Measurements from ENCODE around the gene GLO1. TPM values are rescaled to one million over a fixed set of nuclear protein-coding genes. Genes with fewer than 3 reads are reported as not detected.

Gene GLO1
- total RNA-seq, 4 donors from 2014 or later: 90.0 to 105 (median 96.7) TPM

GRCh38 chr6:38644951-38645350, 58.0 kb downstream of the GLO1 start:
- peaks cover 8 to 17% of the 10 kb centered on the region in 2 donors for H3K4me1 ChIP-seq
- TF ChIP-seq CTCF (IDR thresholded peaks at IDR 0.05) (no peak), POLR2A (IDR thresholded peaks at IDR 0.05) (no peak)
- H3K27ac ChIP-seq: no peak overlapping the region
- intact Hi-C loops (cut with DNase I): no loop called here
- no peak overlapping the region for H3K4me3 ChIP-seq (replicated peaks in 1 of 3)
- no peaks in the 10 kb centered on the region for H3K36me3 ChIP-seq
- H3K9me3 ChIP-seq: no peaks in the 10 kb centered on the region
- WGBS, 2 donors: 25 to 40% methylated on average over 1 of the region's 1 CpG
- H3K27me3 ChIP-seq: no peaks in the 10 kb centered on the region
- no peak for DNase-seq

- 10 to 12% methylated on average over 26 to 32 of the region's 32 CpGs for WGBS, 2 donors
- Histone ChIP-seq H3K27me3 (no peaks in the 10 kb centered on the region), H3K27ac (peak overlapping the region; percentile 84 to 91 (median 89))
These were observed 62.6 kb downstream of the GLO1 start for GRCh38 chr6:38640216-38640909.

GRCh38 chr6:38639498-38640215, 63.3 kb downstream of the GLO1 start, which contains the start of gene BTBD9:
Gene BTBD9, minus strand, starts transcription at chr6:38639929.
- peak; percentile 84 to 85 for DNase-seq
- 1% methylated on average over 23 to 24 of the region's 82 CpGs for WGBS, 2 donors
- intact Hi-C loops (cut with DNase I): no loop called here
- Histone ChIP-seq H3K9me3 (no peaks in the 10 kb centered on the region), H3K27ac (peak within 1 kb of the TSS; percentile 84 to 91 (median 89)), H3K4me1 (peaks cover 12 to 17% of the 10 kb centered on the region in 2 donors), H3K4me3 (replicated peaks in 1 of 3) (peak within 1 kb of the TSS; percentile 85 to 98 (median 96)), H3K36me3 (no peaks in the 10 kb centered on the region), H3K27me3 (no peaks in the 10 kb centered on the region)
- TF ChIP-seq CTCF (IDR thresholded peaks at IDR 0.05): peak in 1 of 6 experiments; percentile 2
- TF ChIP-seq POLR2A (IDR thresholded peaks at IDR 0.05): peak in 1 of 2 donors; percentile 66

More at GRCh38 chr6:38640216-38640909, 62.6 kb downstream of the GLO1 start:
- H3K4me3 ChIP-seq (replicated peaks in 1 of 3): peak overlapping the region; percentile 85 to 98 (median 96)
- intact Hi-C loops (cut with DNase I): no loop called here
- H3K9me3 ChIP-seq: no peaks in the 10 kb centered on the region
- peak; percentile 1 to 12 for DNase-seq
- peaks cover 12 to 22% of the 10 kb centered on the region in 2 donors for H3K4me1 ChIP-seq
- no peak for TF ChIP-seq POLR2A (IDR thresholded peaks at IDR 0.05)
- no peaks in the 10 kb centered on the region for H3K36me3 ChIP-seq

GRCh38 chr6:38638941-38639497, 63.9 kb downstream of the GLO1 start:
- Histone ChIP-seq H3K4me3 (replicated peaks in 1 of 3) (peak overlapping the region; percentile 85 to 98 (median 96)), H3K27ac (peak overlapping the region; percentile 84 to 91 (median 89)), H3K9me3 (no peaks in the 10 kb centered on the region), H3K4me1 (peaks cover 12 to 13% of the 10 kb centered on the region in 2 donors), H3K36me3 (no peaks in the 10 kb centered on the region), H3K27me3 (no peaks in the 10 kb centered on the region)
- DNase-seq: peak; percentile 30 to 38
- TF ChIP-seq CTCF (IDR thresholded peaks at IDR 0.05) (no peak), POLR2A (IDR thresholded peaks at IDR 0.05) (no peak)
- intact Hi-C loops (cut with DNase I): no loop called here
- 6% methylated on average over 13 to 15 of the region's 15 CpGs for WGBS, 2 donors

- Histone ChIP-seq H3K27me3 (no peaks in the 10 kb centered on the region), H3K4me1 (peaks cover 12 to 13% of the 10 kb centered on the region in 2 donors), H3K36me3 (no peaks in the 10 kb centered on the region), H3K9me3 (no peaks in the 10 kb centered on the region), H3K27ac (no peak overlapping the region), H3K4me3 (replicated peaks in 1 of 3) (no peak overlapping the region)
- 81 to 86% methylated on average over 5 of the region's 5 CpGs for WGBS, 2 donors
- intact Hi-C loops (cut with DNase I): no loop called here
- TF ChIP-seq CTCF (IDR thresholded peaks at IDR 0.05) (no peak), POLR2A (IDR thresholded peaks at IDR 0.05) (no peak)
- no peak for DNase-seq
These were observed 65.2 kb downstream of the GLO1 start for GRCh38 chr6:38637756-38638155.
